ENCODE data around the gene AKAP9. TPM values are rescaled to one million over a fixed set of nuclear protein-coding genes. Genes with fewer than 3 reads are reported as not detected.

The AKAP9 gene
- total RNA-seq, 1 donor from 2014 or later = 37.6 TPM

GRCh38 chr7:91993976-91994375 lies 53.3 kb downstream of the AKAP9 start:
- no peak for DNase-seq (ENCODE audit: low spot score)
- Mint-ChIP-seq H3K9me3 (ENCODE audit: unreplicated experiment) (no peaks in the 10 kb centered on the region), H3K27ac (ENCODE audit: unreplicated experiment) (no peak overlapping the region), H3K36me3 (ENCODE audit: low read depth, unreplicated experiment) (peaks cover 17% of the 10 kb centered on the region), H3K4me1 (ENCODE audit: unreplicated experiment) (no peaks in the 10 kb centered on the region), H3K27me3 (ENCODE audit: unreplicated experiment) (peaks cover 2% of the 10 kb centered on the region), H3K4me3 (ENCODE audit: unreplicated experiment) (no peak overlapping the region)
- no peak for TF ChIP-seq CTCF (IDR thresholded peaks at IDR 0.05; ENCODE audit: unreplicated experiment)

GRCh38 chr7:91995391-91996105 lies 54.9 kb downstream of the AKAP9 start:
- no peak for TF ChIP-seq CTCF (IDR thresholded peaks at IDR 0.05; ENCODE audit: unreplicated experiment)
- peaks cover 2% of the 10 kb centered on the region for H3K27me3 Mint-ChIP-seq (ENCODE audit: unreplicated experiment)
- peaks cover 17% of the 10 kb centered on the region for H3K36me3 Mint-ChIP-seq (ENCODE audit: low read depth, unreplicated experiment)
- no peaks in the 10 kb centered on the region for H3K4me1 Mint-ChIP-seq (ENCODE audit: unreplicated experiment)
- H3K27ac Mint-ChIP-seq (ENCODE audit: unreplicated experiment) = no peak overlapping the region
- H3K4me3 Mint-ChIP-seq (ENCODE audit: unreplicated experiment) = no peak overlapping the region
- no peaks in the 10 kb centered on the region for H3K9me3 Mint-ChIP-seq (ENCODE audit: unreplicated experiment)
- no peak for DNase-seq (ENCODE audit: low spot score)

GRCh38 chr7:91999631-92000565 lies 59.2 kb downstream of the AKAP9 start:
- no peaks in the 10 kb centered on the region for H3K4me1 Mint-ChIP-seq (ENCODE audit: unreplicated experiment)
- H3K27ac Mint-ChIP-seq (ENCODE audit: unreplicated experiment) = no peak overlapping the region
- no peak overlapping the region for H3K4me3 Mint-ChIP-seq (ENCODE audit: unreplicated experiment)
- no peak for DNase-seq (ENCODE audit: low spot score)
- peaks cover 22% of the 10 kb centered on the region for H3K36me3 Mint-ChIP-seq (ENCODE audit: low read depth, unreplicated experiment)
- H3K9me3 Mint-ChIP-seq (ENCODE audit: unreplicated experiment) = no peaks in the 10 kb centered on the region
- peaks cover 2% of the 10 kb centered on the region for H3K27me3 Mint-ChIP-seq (ENCODE audit: unreplicated experiment)
- no peak for TF ChIP-seq CTCF (IDR thresholded peaks at IDR 0.05; ENCODE audit: unreplicated experiment)

- H3K27me3 Mint-ChIP-seq (ENCODE audit: unreplicated experiment) = peaks cover 2% of the 10 kb centered on the region
- H3K4me3 Mint-ChIP-seq (ENCODE audit: unreplicated experiment) = no peak overlapping the region
- no peaks in the 10 kb centered on the region for H3K4me1 Mint-ChIP-seq (ENCODE audit: unreplicated experiment)
- TF ChIP-seq CTCF (IDR thresholded peaks at IDR 0.05; ENCODE audit: unreplicated experiment) = no peak
- H3K9me3 Mint-ChIP-seq (ENCODE audit: unreplicated experiment) = peaks cover 1% of the 10 kb centered on the region
- H3K27ac Mint-ChIP-seq (ENCODE audit: unreplicated experiment) = no peak overlapping the region
- H3K36me3 Mint-ChIP-seq (ENCODE audit: low read depth, unreplicated experiment) = peaks cover 30% of the 10 kb centered on the region
- no peak for DNase-seq (ENCODE audit: low spot score)
Observed at GRCh38 chr7:92002720-92003119, 62.1 kb downstream of the AKAP9 start.

GRCh38 chr7:92006046-92006445 lies 65.4 kb downstream of the AKAP9 start:
- Mint-ChIP-seq H3K27ac (ENCODE audit: unreplicated experiment) (no peak overlapping the region), H3K9me3 (ENCODE audit: unreplicated experiment) (peaks cover 4% of the 10 kb centered on the region), H3K27me3 (ENCODE audit: unreplicated experiment) (no peaks in the 10 kb centered on the region), H3K4me3 (ENCODE audit: unreplicated experiment) (no peak overlapping the region), H3K36me3 (ENCODE audit: low read depth, unreplicated experiment) (peaks cover 48% of the 10 kb centered on the region), H3K4me1 (ENCODE audit: unreplicated experiment) (no peaks in the 10 kb centered on the region)
- TF ChIP-seq CTCF (IDR thresholded peaks at IDR 0.05; ENCODE audit: unreplicated experiment) = no peak
- no peak for DNase-seq (ENCODE audit: low spot score)

All from endothelial cell (in vitro differentiated cells).